Measurements from ENCODE around the gene DOCK1.

GRCh38 chr10:127018766-127019165 is 113.5 kb downstream of the DOCK1 start:
- no peak for TF ChIP-seq CTCF (IDR thresholded peaks at IDR 0.05; ENCODE audit: poor library complexity, severe bottlenecking)
- TF ChIP-seq POLR2AphosphoS5 (IDR thresholded peaks at IDR 0.05) = no peak
- TF ChIP-seq TAF1 (IDR thresholded peaks at IDR 0.05; ENCODE audit: low read depth) = no peak
- TF ChIP-seq EP300 (conservative IDR thresholded peaks at IDR 0.05; ENCODE audit: poor library complexity, severe bottlenecking) = no peak
- TF ChIP-seq MXI1 (conservative IDR thresholded peaks at IDR 0.05; ENCODE audit: poor library complexity, severe bottlenecking) = no peak
- TF ChIP-seq, protein P1, sequence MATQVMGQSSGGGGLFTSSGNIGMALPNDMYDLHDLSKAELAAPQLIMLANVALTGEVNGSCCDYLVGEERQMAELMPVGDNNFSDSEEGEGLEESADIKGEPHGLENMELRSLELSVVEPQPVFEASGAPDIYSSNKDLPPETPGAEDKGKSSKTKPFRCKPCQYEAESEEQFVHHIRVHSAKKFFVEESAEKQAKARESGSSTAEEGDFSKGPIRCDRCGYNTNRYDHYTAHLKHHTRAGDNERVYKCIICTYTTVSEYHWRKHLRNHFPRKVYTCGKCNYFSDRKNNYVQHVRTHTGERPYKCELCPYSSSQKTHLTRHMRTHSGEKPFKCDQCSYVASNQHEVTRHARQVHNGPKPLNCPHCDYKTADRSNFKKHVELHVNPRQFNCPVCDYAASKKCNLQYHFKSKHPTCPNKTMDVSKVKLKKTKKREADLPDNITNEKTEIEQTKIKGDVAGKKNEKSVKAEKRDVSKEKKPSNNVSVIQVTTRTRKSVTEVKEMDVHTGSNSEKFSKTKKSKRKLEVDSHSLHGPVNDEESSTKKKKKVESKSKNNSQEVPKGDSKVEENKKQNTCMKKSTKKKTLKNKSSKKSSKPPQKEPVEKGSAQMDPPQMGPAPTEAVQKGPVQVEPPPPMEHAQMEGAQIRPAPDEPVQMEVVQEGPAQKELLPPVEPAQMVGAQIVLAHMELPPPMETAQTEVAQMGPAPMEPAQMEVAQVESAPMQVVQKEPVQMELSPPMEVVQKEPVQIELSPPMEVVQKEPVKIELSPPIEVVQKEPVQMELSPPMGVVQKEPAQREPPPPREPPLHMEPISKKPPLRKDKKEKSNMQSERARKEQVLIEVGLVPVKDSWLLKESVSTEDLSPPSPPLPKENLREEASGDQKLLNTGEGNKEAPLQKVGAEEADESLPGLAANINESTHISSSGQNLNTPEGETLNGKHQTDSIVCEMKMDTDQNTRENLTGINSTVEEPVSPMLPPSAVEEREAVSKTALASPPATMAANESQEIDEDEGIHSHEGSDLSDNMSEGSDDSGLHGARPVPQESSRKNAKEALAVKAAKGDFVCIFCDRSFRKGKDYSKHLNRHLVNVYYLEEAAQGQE (IDR thresholded peaks at IDR 0.05; ENCODE audit: borderline replicate concordance) = no peak
- TF ChIP-seq EZH2 (IDR thresholded peaks at IDR 0.05; ENCODE audit: borderline replicate concordance, insufficient read depth, low read length, poor library complexity, severe bottlenecking) = no peak
- no peak for TF ChIP-seq RAD21 (conservative IDR thresholded peaks at IDR 0.05)
- no peak for TF ChIP-seq SMC3 (conservative IDR thresholded peaks at IDR 0.05; ENCODE audit: poor library complexity)

Data from neural cell (in vitro differentiated cells).